Right lobe of liver (tissue), 4 donors: ENCODE results near the gene TEN1.

ENCODE experiments used
- CTCF ChIP-seq, 4 donors: fragments of 200-600 bp in 3 of 4; fragments of 450-650 bp in 1 of 4; IDR thresholded peaks; one replicate each; pipeline versions ENCODE4 v1.5.1 to v1.8.0; 2016 to 2022; ENCODE audit warnings: antibody characterized with exemption in 4 of 4, mild to moderate bottlenecking in 2 of 4
- POLR2A ChIP-seq: fragments of 450-650 bp; IDR thresholded peaks from one replicate; pipeline ENCODE4 v1.6.1; 2017; ENCODE audit warnings: antibody characterized with exemption, mild to moderate bottlenecking
- donor health status: DM: no; HTN: no; CAD: no.
- donor health status: DM: no; HTN: no; CAD: no.
- donor health status: DM: no; HTN: yes; CAD: no.

- TF ChIP-seq CTCF (IDR thresholded peaks at IDR 0.05), result peak; percentile 47 to 67 (median 64)
- no peak for TF ChIP-seq POLR2A
Measured at GRCh38 chr17:76000016-76000754, 21.1 kb downstream of the TEN1 start.
